ENCODE results near the gene FCHSD2. TPM values are rescaled to one million over a fixed set of nuclear protein-coding genes. Genes with fewer than 3 reads are reported as not detected.

Gene FCHSD2
- total and polyA plus RNA-seq, 2 of the 13 experiments (the other 11 are each of a cell fraction or from before 2014, with no cell fraction given) = 20.5 to 24.8 TPM

GRCh38 chr11:72793425-72794367, 348.4 kb downstream of the FCHSD2 start, which contains the start of gene STARD10 (continued):
- TF ChIP-seq TAF15 (IDR thresholded peaks at IDR 0.05; ENCODE audit: low read depth, low read length, poor library complexity, severe bottlenecking) = peak; percentile 89
- peak; percentile 88 for TF ChIP-seq ZNF747 (CRISPR knock-in tag; IDR thresholded peaks at IDR 0.05; ENCODE audit: borderline replicate concordance)
- TF ChIP-seq CREB3 (CRISPR knock-in tag; IDR thresholded peaks at IDR 0.05) = no peak
- TF ChIP-seq CHCHD3 (CRISPR knock-in tag; IDR thresholded peaks at IDR 0.05) = no peak
- TF ChIP-seq ZKSCAN5 (CRISPR knock-in tag; IDR thresholded peaks at IDR 0.05) = no peak; the same call in 1 of the 2 replicates
- peak; percentile 74; the same call in 1 of the 2 replicates for TF ChIP-seq ZNF615 (CRISPR knock-in tag; IDR thresholded peaks at IDR 0.05; ENCODE audit: borderline replicate concordance)
- no peak; the same call in 1 of the 2 replicates for TF ChIP-seq ARID3A (IDR thresholded peaks at IDR 0.05; ENCODE audit: low read depth, low read length)
- no peak for TF ChIP-seq NCOA1 (CRISPR knock-in tag; IDR thresholded peaks at IDR 0.05)
- TF ChIP-seq U2AF1 (optimal IDR thresholded peaks at IDR 0.05; ENCODE audit: low read depth, low read length) = peak; percentile 34
- TF ChIP-seq ZBTB21 (CRISPR knock-in tag; IDR thresholded peaks at IDR 0.05) = no peak
- no peak; the same call in 1 of the 2 replicates for TF ChIP-seq NR2F2 (IDR thresholded peaks at IDR 0.05; ENCODE audit: borderline replicate concordance, low read depth)
- no peak for TF ChIP-seq BORCS8-MEF2B (CRISPR knock-in tag; IDR thresholded peaks at IDR 0.05)
- TF ChIP-seq PCBP1 (IDR thresholded peaks at IDR 0.05; ENCODE audit: borderline replicate concordance, low read depth, low read length) = 0 out of 2 replicates have a peak, but pooled peaks have one; percentile 41
- TF ChIP-seq NFE2L1 (CRISPR knock-in tag; IDR thresholded peaks at IDR 0.05; ENCODE audit: borderline replicate concordance) = 0 out of 2 replicates have a peak, but pooled peaks have one; percentile 38
- TF ChIP-seq USF2 (IDR thresholded peaks at IDR 0.05; ENCODE audit: low read depth, low read length) = no peak
- TF ChIP-seq USF2 (CRISPR knock-in tag; IDR thresholded peaks at IDR 0.05; ENCODE audit: borderline replicate concordance) = no peak; the same call in 1 of the 2 replicates
- no peak for TF ChIP-seq HNRNPUL1 (IDR thresholded peaks at IDR 0.05; ENCODE audit: low read depth, low read length)
- TF ChIP-seq ATF3 (CRISPR knock-in tag; IDR thresholded peaks at IDR 0.05) = no peak
- no peak for TF ChIP-seq SOX5 (CRISPR knock-in tag; IDR thresholded peaks at IDR 0.05; ENCODE audit: borderline replicate concordance)
- peak; percentile 85 for TF ChIP-seq ZGPAT (CRISPR knock-in tag; IDR thresholded peaks at IDR 0.05)
- 0 out of 2 replicates have a peak, but pooled peaks have one; percentile 37 for TF ChIP-seq RFXAP (CRISPR knock-in tag; IDR thresholded peaks at IDR 0.05; ENCODE audit: borderline replicate concordance)
